HG03039 (cell line): ENCODE results near the gene CREG2.

Experiments used
- ATAC-seq: cut with Tn5 transposase; IDR thresholded peaks from one replicate; pipeline ENCODE4 v1.9.1; 2021; ENCODE audit warnings: mild to moderate bottlenecking, moderate library complexity; ENCODE audit not compliant: unreplicated experiment

CREG2 gene

DNA sequence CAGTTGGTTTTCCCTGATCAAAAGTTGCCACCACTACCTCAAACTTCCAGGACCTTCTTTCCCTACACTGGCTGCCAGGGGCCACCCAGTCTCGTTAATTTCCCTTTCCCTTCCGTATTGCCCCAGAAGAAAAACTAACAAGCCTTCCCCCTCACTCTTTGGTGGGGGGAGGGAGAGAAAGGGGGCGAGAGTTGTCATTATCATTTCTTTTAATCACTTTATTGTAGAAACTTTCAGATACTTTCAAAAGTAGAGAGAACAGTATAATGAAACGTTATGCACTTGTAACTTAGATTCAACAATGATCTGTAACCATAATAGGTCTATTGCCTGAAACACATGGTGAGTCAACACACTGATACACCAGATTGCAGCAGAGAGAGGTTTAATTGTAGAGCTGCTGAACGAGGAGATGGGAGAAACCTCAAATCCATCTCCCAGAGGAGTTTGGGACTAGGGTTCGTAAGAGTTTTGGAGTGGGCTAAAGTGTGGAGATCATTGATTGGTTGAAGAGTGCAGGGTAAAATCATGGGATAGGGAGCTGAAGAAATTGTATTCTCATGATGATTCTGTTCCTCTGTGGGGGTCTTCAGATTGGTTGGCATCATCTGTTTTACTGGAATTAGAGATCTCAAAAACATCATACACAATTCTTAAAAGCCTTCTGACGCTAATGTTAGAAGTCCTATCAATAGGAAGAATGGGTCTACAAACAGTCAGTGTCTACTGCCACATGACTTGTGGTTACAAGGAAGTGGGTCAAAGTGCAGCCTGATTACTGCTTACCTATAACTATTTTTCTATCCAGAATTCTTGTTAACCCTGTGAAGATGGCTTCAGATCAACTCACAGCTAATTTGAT is 76.2 kb downstream of the CREG2 start:
- ATAC-seq, result no peak

GRCh38 chr2:101310090-101310833 is 77.0 kb downstream of the CREG2 start:
- no peak for ATAC-seq

- ATAC-seq, result peak; percentile 61
Observed at GRCh38 chr2:101308432-101309210, 78.7 kb downstream of the CREG2 start, which contains the start of gene RNF149. Gene RNF149 (minus strand): TSS chr2:101308701. CDS start chr2:101308588, 113 bp downstream.

DNA sequence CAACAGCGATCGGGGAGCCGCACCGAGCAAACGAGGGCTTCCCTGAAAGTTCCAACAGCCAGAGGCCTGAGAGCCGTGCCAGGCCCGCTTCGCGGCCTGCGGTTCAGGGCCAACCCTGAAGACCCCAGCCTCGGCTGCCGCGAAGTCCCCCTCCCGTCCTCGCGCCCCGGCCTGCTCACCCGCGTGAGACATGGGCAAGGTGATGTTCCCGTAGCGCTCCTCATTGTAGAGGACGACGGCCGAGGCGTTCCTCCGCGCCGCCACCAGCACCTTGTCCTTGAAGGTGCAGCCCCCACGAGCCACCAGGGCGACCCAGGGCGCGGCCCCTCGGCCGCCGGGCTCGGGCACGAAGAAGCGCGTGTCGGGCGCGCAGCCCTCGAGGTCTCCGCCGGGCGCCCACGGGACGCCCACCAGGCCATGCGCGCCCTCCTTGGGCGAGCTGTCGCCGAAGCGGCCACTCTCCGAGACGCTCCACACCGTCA is 79.3 kb downstream of the CREG2 start:
- ATAC-seq, result peak; percentile 5

- no peak for ATAC-seq
Observed at GRCh38 chr2:101307503-101307902, 79.8 kb downstream of the CREG2 start.

- ATAC-seq, result peak; percentile 2
Observed at GRCh38 chr2:101306410-101306809, 80.9 kb downstream of the CREG2 start.

GRCh38 chr2:101305492-101306078 is 81.7 kb downstream of the CREG2 start:
- ATAC-seq, result no peak

- ATAC-seq, result no peak
Observed at GRCh38 chr2:101305035-101305434, 82.3 kb downstream of the CREG2 start.

GRCh38 chr2:101303688-101304087 is 83.6 kb downstream of the CREG2 start:
- no peak for ATAC-seq

DNA sequence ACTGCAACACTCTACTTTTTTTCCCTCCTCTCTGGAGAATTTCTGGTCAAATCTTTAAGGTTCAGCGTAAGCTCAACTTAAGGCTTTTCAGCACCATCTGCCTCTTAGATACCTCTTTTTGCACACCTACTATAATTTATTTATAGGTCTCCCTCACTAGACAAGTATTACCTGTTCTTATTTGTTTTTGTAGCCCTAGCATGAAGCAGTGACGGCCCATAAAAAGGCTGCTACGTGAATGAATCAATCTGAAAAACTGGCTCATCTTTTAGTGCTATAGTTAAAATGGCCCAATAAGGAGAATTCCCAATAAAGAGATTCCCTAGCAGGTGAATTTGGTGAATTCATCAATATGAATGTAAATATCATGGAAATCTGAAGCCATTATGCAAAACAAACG is 85.3 kb downstream of the CREG2 start:
- ATAC-seq, result no peak

- ATAC-seq, result no peak
Observed at GRCh38 chr2:101300836-101301235, 86.5 kb downstream of the CREG2 start.

DNA sequence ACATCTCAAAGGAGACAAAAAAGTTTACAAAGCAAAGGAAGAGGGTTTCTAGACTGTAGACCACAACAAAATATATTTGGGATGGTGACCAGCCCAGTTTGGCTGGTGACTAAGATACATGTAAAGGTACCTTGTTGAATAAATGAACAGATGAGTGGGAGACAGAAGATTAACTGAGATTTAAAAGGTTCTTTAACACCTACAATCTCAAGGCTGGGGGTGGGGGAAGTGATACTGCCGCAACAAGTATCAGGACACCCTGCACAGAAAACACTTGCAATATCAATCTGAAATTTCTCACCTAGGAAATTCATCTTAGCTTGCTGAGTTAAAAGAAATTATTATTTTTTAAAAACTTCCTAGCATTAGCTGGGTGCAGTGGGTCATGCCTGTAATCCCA is 87.1 kb downstream of the CREG2 start:
- ATAC-seq, result no peak

GRCh38 chr2:101299604-101300003 is 87.7 kb downstream of the CREG2 start:
- no peak for ATAC-seq

GRCh38 chr2:101297383-101297782 is 89.9 kb downstream of the CREG2 start:
- ATAC-seq, result no peak

DNA sequence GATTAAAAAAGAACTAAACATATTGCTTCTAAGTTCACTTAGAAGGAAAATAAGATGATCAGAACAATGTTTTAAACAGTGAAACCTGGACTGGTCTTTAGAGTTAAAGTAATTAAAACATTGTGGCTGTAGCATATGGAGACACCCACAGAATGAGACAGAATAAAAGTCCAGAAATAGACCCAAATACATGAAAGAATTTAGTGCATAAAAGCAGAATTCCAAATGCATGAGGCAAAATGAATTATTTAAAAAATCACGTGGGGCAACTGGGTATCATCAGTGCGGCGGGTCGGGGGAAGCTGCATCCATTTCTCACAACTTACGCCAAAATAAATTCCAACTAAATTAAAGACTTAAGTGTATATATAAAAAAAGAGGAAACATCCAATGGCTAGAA is 90.9 kb downstream of the CREG2 start:
- ATAC-seq, result no peak

- no peak for ATAC-seq
Observed at GRCh38 chr2:101295895-101296294, 91.4 kb downstream of the CREG2 start.
